GM12878 (cell line): ENCODE results near the gene GLMN. TPM values are rescaled to one million over a fixed set of nuclear protein-coding genes. Genes with fewer than 3 reads are reported as not detected.

ENCODE experiments used
- ATAC-seq: fragments of 200-7000 bp; cut with Tn5 transposase; 3 replicates; pipeline ENCODE4 v1.9.1; 2020; ENCODE audit warnings: mild to moderate bottlenecking, moderate library complexity
- BruUV-seq: library from RNA; stranded (reverse); fragments of 400-500 nt; replicated peaks from 2 replicates; lab custom pipeline; 2021; lab: Mats Ljungman, UMichigan
- CTCF ChIA-PET: fragments of 300-600 bp; sonication (Branson Sonifier 250); formaldehyde crosslinking; extraction: SDS; loops from one replicate; lab custom pipeline; 2021; ENCODE audit warnings: inconsistent platforms; lab: Yijun Ruan, JAX
- POLR2A ChIA-PET: fragments of 350-600 bp; formaldehyde crosslinking; extraction: SDS; loops from one replicate; lab custom pipeline; 2021; ENCODE audit warnings: inconsistent platforms; lab: Charles Lee
- RAD21 ChIA-PET: fragments of 300-600 bp; sonication (Branson Sonifier 250); formaldehyde crosslinking; loops from one replicate; lab custom pipeline; 2023; ENCODE audit warnings: antibody characterized with exemption; ENCODE audit not compliant: unreplicated experiment; lab: Charles Lee
- SMC1A ChIA-PET: fragments of 300-600 bp; sonication (Branson Sonifier 250); formaldehyde crosslinking; loops from one replicate; lab custom pipeline; 2023; ENCODE audit not compliant: unreplicated experiment, uncharacterized antibody; lab: Charles Lee
- DNase-seq: peaks from one replicate; pipeline ENCODE4 v3.0.0-alpha.2; 2011; ENCODE audit warnings: low read depth, low spot score
- FAIRE-seq: peaks from 3 replicates; lab custom pipeline; 2011; peaks lifted over from hg19 to GRCh38; lab: Jason Lieb, UNC
- H2AFZ ChIP-seq: 2 replicates; pipeline ENCODE4 v1.6.0; 2011; ENCODE audit warnings: low read depth, low read length, control low read depth; ENCODE audit not compliant: control insufficient read depth
- H3K27ac ChIP-seq: 2 replicates; pipeline ENCODE4 v1.5.1; 2011; ENCODE audit warnings: control low read depth; ENCODE audit not compliant: control insufficient read depth, insufficient read depth
- H3K27me3 ChIP-seq, 2 experiments: replicated peaks in 1 of 2; 2 replicates each; pipeline versions ENCODE4 v1.6.0 to v1.6.1; 2011; ENCODE audit warnings: low read length in 1 of 2; ENCODE audit not compliant: control insufficient read depth in 2 of 2, insufficient read depth in 2 of 2
- H3K36me3 ChIP-seq, 2 experiments: 2 replicates each; pipeline ENCODE4 v1.5.1; 2011; ENCODE audit warnings: low read length in 1 of 2; ENCODE audit not compliant: control insufficient read depth in 2 of 2, insufficient read depth in 2 of 2
- H3K4me1 ChIP-seq: 2 replicates; pipeline ENCODE4 v1.6.1; 2011; ENCODE audit warnings: mild to moderate bottlenecking, low read length, moderate library complexity, mixed read lengths; ENCODE audit not compliant: control insufficient read depth, insufficient read depth
- H3K4me2 ChIP-seq: 2 replicates; pipeline ENCODE4 v1.6.0; 2011; ENCODE audit warnings: control low read depth; ENCODE audit not compliant: control insufficient read depth, insufficient read depth
- H3K4me3 ChIP-seq: fragments of 200-600 bp; sonication (generic); 2 replicates; pipeline ENCODE4 v1.5.1; 2016
- H3K79me2 ChIP-seq: 2 replicates; pipeline ENCODE4 v1.6.0; 2011; ENCODE audit warnings: low read length; ENCODE audit not compliant: control insufficient read depth, insufficient read depth
- H3K9ac ChIP-seq: 2 replicates; pipeline ENCODE4 v1.8.0; 2011; ENCODE audit warnings: low read length, control low read depth, mixed read lengths; ENCODE audit not compliant: control insufficient read depth, insufficient read depth
- H3K9me3 ChIP-seq: replicated peaks from 3 replicates; pipeline ENCODE4 v1.5.1; 2011; ENCODE audit warnings: mild to moderate bottlenecking, low read length; ENCODE audit not compliant: control insufficient read depth, insufficient read depth
- H4K20me1 ChIP-seq: 2 replicates; pipeline ENCODE4 v1.6.0; 2011; ENCODE audit not compliant: control insufficient read depth, insufficient read depth
- CTCF ChIP-seq, 3 experiments: IDR thresholded peaks in 2 of 3; conservative IDR thresholded peaks in 1 of 3; 2 replicates each; pipeline ENCODE4 v1.5.1; 2011; ENCODE audit warnings: low read depth in 3 of 3, low read length in 3 of 3, mild to moderate bottlenecking in 3 of 3, control low read depth in 2 of 3, moderate library complexity in 2 of 3, inconsistent platforms in 1 of 3, mixed read lengths in 1 of 3; ENCODE audit not compliant: control insufficient read depth in 2 of 3, insufficient read depth in 1 of 3; ENCODE audit errors: extremely low read depth in 1 of 3
- KDM1A ChIP-seq: fragments of 200-600 bp; sonication (generic); IDR thresholded peaks from 2 replicates; pipeline ENCODE4 v1.6.1; 2016; ENCODE audit warnings: borderline replicate concordance
- NFXL1 ChIP-seq: fragments of 450-650 bp; IDR thresholded peaks from 2 replicates; pipeline ENCODE4 v1.6.1; 2017; ENCODE audit warnings: antibody characterized with exemption, mild to moderate bottlenecking, borderline replicate concordance
- POLR2AphosphoS5 ChIP-seq: IDR thresholded peaks from 2 replicates; pipeline ENCODE4 v1.6.1; 2011; ENCODE audit warnings: mild to moderate bottlenecking, low read length, inconsistent platforms
- PRDM15 ChIP-seq: fragments of 450-650 bp; formaldehyde crosslinking; IDR thresholded peaks from 2 replicates; pipeline ENCODE4 v1.4.0; 2020; ENCODE audit warnings: mild to moderate bottlenecking, moderate library complexity
- RAD21 ChIP-seq: IDR thresholded peaks from 2 replicates; pipeline ENCODE4 v1.6.1; 2011; ENCODE audit warnings: mild to moderate bottlenecking, low read depth, low read length, moderate library complexity; ENCODE audit not compliant: insufficient read depth
- RELA ChIP-seq: fragments of 450-650 bp; IDR thresholded peaks from 2 replicates; pipeline ENCODE4 v1.8.0; 2014; ENCODE audit warnings: borderline replicate concordance; ENCODE audit not compliant: partially characterized antibody
- SMARCA5 ChIP-seq: fragments of 450-650 bp; IDR thresholded peaks from 2 replicates; pipeline ENCODE4 v1.6.1; 2017; ENCODE audit warnings: mild to moderate bottlenecking
- SREBF2 ChIP-seq: IDR thresholded peaks from 2 replicates; pipeline ENCODE4 v1.6.1; 2012; ENCODE audit warnings: mild to moderate bottlenecking, low read length
- WRNIP1 ChIP-seq: IDR thresholded peaks from 2 replicates; pipeline ENCODE4 v1.6.1; 2011; ENCODE audit warnings: low read depth, low read length, improper control_type of control experiment, borderline replicate concordance
- YBX1 ChIP-seq: fragments of 450-650 bp; IDR thresholded peaks from 2 replicates; pipeline ENCODE4 v1.6.1; 2016; ENCODE audit warnings: antibody characterized with exemption
- WGBS: methylation state at CpG from one replicate; pipeline ENCODE4 v1.1.6; 2016; ENCODE audit warnings: low lambda C conversion rate; ENCODE audit not compliant: insufficient replicate concordance, insufficient coverage; ENCODE audit errors: missing lambda C conversion rate; 5-methylcytosine and 5-hydroxymethylcytosine counted together
- in situ Hi-C: fragments of 300-500 bp; cut with MboI; formaldehyde crosslinking; loops from 9 replicates; pipeline ENCODE4 v1.14.3; 2018; ENCODE audit warnings: mixed read lengths
- intact Hi-C: fragments of 100-400 bp; cut with micrococcal nuclease; formaldehyde crosslinking; loops from one replicate; pipeline ENCODE4 v1.14.2; 2022; ENCODE audit not compliant: unreplicated experiment
- polyA plus RNA-seq, 11 experiments: library from polyadenylated mRNA; depleted of rRNA in 4 of 11; unstranded in 6 of 11; stranded (reverse) in 5 of 11; fragments of >200 nt; fragmentation: Nextera tagmentation in 4 of 11; fragmentation: Illumina TruSeq in 1 of 11; extraction: Ambion mirVana in 4 of 11; extraction: Trizol in 1 of 11; gene quantifications; 1 replicate in 1 of 11; 2 replicates in 10 of 11; pipeline versions ENCODE4 v1.2.1 to v1.2.3, GENCODE V29; 2011 to 2016; ENCODE audit warnings: inconsistent platforms in 2 of 11, missing spikeins in 2 of 11, low read depth in 1 of 11
- total RNA-seq, 4 experiments: library from RNA; depleted of rRNA in 3 of 4; stranded (reverse); fragments of >200 nt in 3 of 4; fragmentation: Illumina TruSeq in 1 of 4; extraction: Trizol in 1 of 4; gene quantifications; 2 replicates each; pipeline versions ENCODE4 v1.2.1 to v1.2.3, GENCODE V29; 2013 to 2021

GLMN gene
- total and polyA plus RNA-seq, 10 of the 15 experiments (the other 5 are each of a cell fraction or from before 2014, with no cell fraction given) = 11.5 to 33.7 (median 16.7) TPM

- intact Hi-C loops = no loop called here
- WGBS = 0% methylated on average over 2 of the region's 2 CpGs
- Histone ChIP-seq H4K20me1 (no peaks in the 10 kb centered on the region), H3K79me2 (no peaks in the 10 kb centered on the region), H2AFZ (no peak overlapping the region), H3K4me2 (no peak overlapping the region), H3K9me3 (no peaks in the 10 kb centered on the region), H3K4me3 (no peak overlapping the region), H3K9ac (no peak overlapping the region), H3K27ac (no peak overlapping the region), H3K4me1 (no peaks in the 10 kb centered on the region), H3K27me3 (no peaks in the 10 kb centered on the region), H3K36me3 (no peaks in the 10 kb centered on the region)
- POLR2A ChIA-PET = no interaction called here
- in situ Hi-C loops = no loop called here
- BruUV-seq = no TSS peak
- no peak for TF ChIP-seq NFXL1
- TF ChIP-seq CTCF (IDR thresholded peaks at IDR 0.05 in 2 of 3, conservative IDR thresholded peaks at IDR 0.05 in 1 of 3; ENCODE audit: control insufficient read depth in 2 of 3, extremely low read depth in 1 of 3, insufficient read depth in 1 of 3, low read depth in 3 of 3, low read length in 3 of 3) = no peak
- TF ChIP-seq YBX1 = no peak
- no peak for TF ChIP-seq SREBF2
- no peak for TF ChIP-seq RELA
- TF ChIP-seq KDM1A = no peak
- TF ChIP-seq RAD21 = no peak
- TF ChIP-seq SMARCA5 = no peak
- TF ChIP-seq WRNIP1 = no peak
- TF ChIP-seq PRDM15 = no peak
- no peak for TF ChIP-seq POLR2AphosphoS5
- RAD21 ChIA-PET = no interaction called here
- no peak for ATAC-seq
- no peak for DNase-seq
- no peak for FAIRE-seq
- CTCF ChIA-PET = interaction anchor here (0.5 kb wide), 1 partner anchor 1852 kb away, joined by 3 read pairs; no protein-coding TSS in a partner anchor
- SMC1A ChIA-PET = interaction anchor here (1.0 to 1.4 kb wide), 2 partner anchors 42 to 413 kb away, joined by 3 read pairs; no protein-coding TSS in a partner anchor
Observed at GRCh38 chr1:92210701-92211100, 88.1 kb downstream of the GLMN start.
